CD8-positive, alpha-beta memory T cell (primary cell): ENCODE data around the gene TSNAX. TPM values are rescaled to one million over a fixed set of nuclear protein-coding genes. Genes with fewer than 3 reads are reported as not detected.

Source experiments
- CTCF ChIA-PET: fragments of 350-600 bp; sonication (Branson Sonifier 250); formaldehyde crosslinking; loops from one replicate; lab custom pipeline; 2021; ENCODE audit warnings: antibody characterized with exemption; lab: Charles Lee
- POLR2A ChIA-PET: fragments of 350-600 bp; sonication (Branson Sonifier 250); formaldehyde crosslinking; loops from one replicate; lab custom pipeline; 2021; ENCODE audit warnings: antibody characterized with exemption; lab: Charles Lee
- DNase-seq, 5 donors: peaks; one replicate each; pipeline versions ENCODE4 v3.0.0 to v3.0.0-alpha.2; 2020 to 2022; ENCODE audit warnings: mixed read lengths in 1 of 5
- H3K27ac ChIP-seq: one replicate; pipeline ENCODE4 v1.7.0; 2013; ENCODE audit warnings: low read depth, mild to moderate bottlenecking, low read length, moderate library complexity
- H3K27me3 ChIP-seq: 2 replicates; pipeline ENCODE4 v1.7.0; 2013; ENCODE audit warnings: low read length, mild to moderate bottlenecking; ENCODE audit not compliant: insufficient read depth, poor library complexity, severe bottlenecking
- H3K36me3 ChIP-seq: 2 replicates; pipeline ENCODE4 v1.7.0; 2013; ENCODE audit warnings: mild to moderate bottlenecking, low read length, moderate library complexity; ENCODE audit not compliant: insufficient read depth
- H3K4me1 ChIP-seq: 2 replicates; pipeline ENCODE4 v1.7.0; 2013; ENCODE audit warnings: mild to moderate bottlenecking, low read length, moderate library complexity; ENCODE audit not compliant: insufficient read depth
- H3K4me3 ChIP-seq: 2 replicates; pipeline ENCODE4 v1.7.0; 2013; ENCODE audit warnings: mild to moderate bottlenecking, low read length
- H3K9me3 ChIP-seq: 2 replicates; pipeline ENCODE4 v1.7.0; 2013; ENCODE audit warnings: mild to moderate bottlenecking, low read length
- H3K27ac Mint-ChIP-seq, 8 donors: one replicate each; pipeline ENCODE4 v1.8.0; 2020 to 2021; ENCODE audit warnings: mixed read lengths in 8 of 8, mild to moderate bottlenecking in 6 of 8, inconsistent platforms in 3 of 8, moderate library complexity in 3 of 8
- H3K27me3 Mint-ChIP-seq, 2 donors: one replicate each; pipeline ENCODE4 v1.8.0; 2020 to 2021; ENCODE audit warnings: mixed read lengths in 2 of 2, mild to moderate bottlenecking in 1 of 2, moderate library complexity in 1 of 2
- H3K36me3 Mint-ChIP-seq, 3 donors: one replicate each; pipeline ENCODE4 v1.8.0; 2020 to 2021; ENCODE audit warnings: mixed read lengths in 3 of 3, inconsistent platforms in 1 of 3, mild to moderate bottlenecking in 1 of 3
- H3K4me1 Mint-ChIP-seq, 3 donors: one replicate each; pipeline ENCODE4 v1.8.0; 2020 to 2021; ENCODE audit warnings: mixed read lengths in 3 of 3, inconsistent platforms in 1 of 3, mild to moderate bottlenecking in 1 of 3
- H3K4me3 Mint-ChIP-seq, 7 donors: one replicate each; pipeline ENCODE4 v1.8.0; 2020 to 2021; ENCODE audit warnings: mixed read lengths in 7 of 7, mild to moderate bottlenecking in 6 of 7, moderate library complexity in 4 of 7, inconsistent platforms in 2 of 7
- H3K9me3 Mint-ChIP-seq, 5 donors: one replicate each; pipeline ENCODE4 v1.8.0; 2020 to 2022; ENCODE audit warnings: mixed read lengths in 5 of 5, mild to moderate bottlenecking in 3 of 5, moderate library complexity in 2 of 5, inconsistent platforms in 1 of 5
- polyA plus RNA-seq: library from polyadenylated mRNA; unstranded; fragments of 300-500 nt; fragmentation: Illumina TruSeq; gene quantifications from one replicate; pipeline ENCODE4 v1.2.3, GENCODE V29; 2021
- total RNA-seq, 2 experiments: library from RNA; stranded (reverse); gene quantifications; one replicate each; pipeline ENCODE4 v1.2.3, GENCODE V29; 2021

TSNAX gene
- total and polyA plus RNA-seq, 3 experiments from 2014 or later: 48.0 to 95.0 (median 49.8) TPM

DNA sequence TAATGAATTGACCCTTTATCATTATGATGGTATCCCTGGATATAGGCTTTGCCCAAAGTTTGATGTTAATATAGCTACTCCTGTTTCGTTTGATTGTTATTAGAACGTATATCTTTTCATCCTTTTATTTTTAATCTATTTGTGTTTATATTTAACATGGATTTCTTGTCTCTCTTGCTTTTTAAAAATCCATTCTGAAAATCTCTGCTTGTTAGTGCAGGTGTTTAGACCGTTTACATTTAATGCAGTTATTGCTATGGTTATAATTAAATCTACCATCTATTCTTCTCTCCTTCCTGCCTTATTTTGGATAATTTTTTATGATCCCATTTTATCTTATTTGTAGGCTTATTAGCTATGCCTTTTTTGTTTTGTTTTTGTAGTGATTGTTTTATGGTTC, 12.4 kb downstream of the TSNAX start:
- H3K4me1 Mint-ChIP-seq: peaks cover 29 to 55% (median 45%) of the 10 kb centered on the region in 3 donors
- peaks cover 25 to 81% (median 27%) of the 10 kb centered on the region in 3 donors for H3K36me3 Mint-ChIP-seq
- Histone ChIP-seq H3K4me3 (no peak overlapping the region), H3K9me3 (no peaks in the 10 kb centered on the region), H3K36me3 (peaks cover 21% of the 10 kb centered on the region), H3K27ac (no peak overlapping the region), H3K27me3 (no peaks in the 10 kb centered on the region), H3K4me1 (no peaks in the 10 kb centered on the region)
- no peaks in the 10 kb centered on the region for H3K27me3 Mint-ChIP-seq
- POLR2A ChIA-PET: no interaction called here
- H3K27ac Mint-ChIP-seq: peak overlapping the region in 2 of 8 donors; percentile 61 to 68
- DNase-seq: no peak
- no peak overlapping the region for H3K4me3 Mint-ChIP-seq
- H3K9me3 Mint-ChIP-seq: peaks cover 0 to 6% (median 0%) of the 10 kb centered on the region in 5 donors
- CTCF ChIA-PET: interaction anchor here (1.6 kb wide), 1 partner anchor 10 kb away, joined by 5 read pairs; no protein-coding TSS in a partner anchor

DNA sequence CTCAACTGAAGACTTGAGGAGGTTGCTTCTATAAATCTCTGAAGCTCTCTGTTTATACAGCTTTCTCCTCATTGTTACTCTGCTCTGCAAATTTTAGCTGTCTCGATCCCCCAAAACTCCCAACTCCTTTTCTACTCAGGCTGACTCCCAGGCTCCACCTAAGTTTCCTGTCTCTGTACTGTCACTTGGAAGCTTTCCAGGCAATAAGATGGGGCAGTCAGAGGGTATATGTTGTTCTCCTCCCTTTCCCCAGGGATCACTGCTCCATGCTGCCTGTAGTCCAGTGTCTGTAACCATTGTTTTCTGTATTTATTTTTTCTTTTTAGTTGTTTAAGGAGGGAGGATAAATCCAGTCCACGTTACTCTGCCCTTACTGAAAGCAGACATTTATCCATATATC, 13.4 kb downstream of the TSNAX start:
- no peak overlapping the region for H3K27ac ChIP-seq
- ChIA-PET POLR2A (no interaction called here), CTCF (no interaction called here)
- H3K36me3 ChIP-seq: peaks cover 21% of the 10 kb centered on the region
- H3K4me1 Mint-ChIP-seq: peaks cover 31 to 48% (median 47%) of the 10 kb centered on the region in 3 donors
- H3K36me3 Mint-ChIP-seq: peaks cover 25 to 83% (median 30%) of the 10 kb centered on the region in 3 donors
- H3K9me3 Mint-ChIP-seq: peaks cover 0 to 6% (median 0%) of the 10 kb centered on the region in 5 donors
- no peak overlapping the region for H3K4me3 Mint-ChIP-seq
- no peaks in the 10 kb centered on the region for H3K4me1 ChIP-seq
- no peak overlapping the region for H3K4me3 ChIP-seq
- H3K27me3 ChIP-seq: no peaks in the 10 kb centered on the region
- peak overlapping the region in 2 of 8 donors; percentile 17 to 61 for H3K27ac Mint-ChIP-seq
- H3K9me3 ChIP-seq: no peaks in the 10 kb centered on the region
- no peaks in the 10 kb centered on the region for H3K27me3 Mint-ChIP-seq
- DNase-seq: no peak

DNA sequence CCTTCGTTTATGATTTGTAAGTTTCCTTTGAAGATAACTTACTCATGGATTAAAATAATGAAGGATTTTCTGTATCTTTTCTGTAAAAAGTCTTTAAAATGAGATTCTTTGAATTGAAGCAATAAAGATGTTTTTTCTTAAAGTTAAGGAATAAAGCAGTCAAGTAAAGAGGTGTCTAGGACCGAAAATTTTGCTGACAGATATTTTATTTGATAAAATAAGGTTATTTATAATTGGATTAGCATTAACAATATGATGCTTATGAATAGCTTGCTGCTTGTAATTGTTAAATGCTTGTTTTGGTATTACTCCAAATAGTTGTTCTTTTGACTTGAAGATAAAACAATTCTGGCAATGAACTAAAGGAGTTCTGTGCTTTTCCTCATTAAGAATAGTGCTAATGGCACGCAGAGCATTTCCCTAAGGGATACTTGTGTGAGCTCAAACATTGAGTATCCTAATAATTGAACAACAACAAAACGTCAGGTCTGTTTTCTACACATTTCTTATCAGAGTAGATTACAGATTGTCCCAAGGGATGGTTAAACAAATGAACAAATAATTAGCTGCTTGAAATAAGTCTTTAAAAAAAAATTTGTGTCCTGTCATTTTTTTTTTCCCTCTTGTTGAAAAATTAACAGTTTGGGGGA, 16.6 kb downstream of the TSNAX start:
- H3K4me1 ChIP-seq: no peaks in the 10 kb centered on the region
- no peaks in the 10 kb centered on the region for H3K27me3 ChIP-seq
- POLR2A ChIA-PET: no interaction called here
- peaks cover 13% of the 10 kb centered on the region for H3K36me3 ChIP-seq
- H3K36me3 Mint-ChIP-seq: peaks cover 18 to 74% (median 25%) of the 10 kb centered on the region in 3 donors
- peaks cover 0 to 6% (median 0%) of the 10 kb centered on the region in 5 donors for H3K9me3 Mint-ChIP-seq
- no peak overlapping the region for H3K27ac ChIP-seq
- no peaks in the 10 kb centered on the region for H3K27me3 Mint-ChIP-seq
- H3K4me3 Mint-ChIP-seq: no peak overlapping the region
- H3K9me3 ChIP-seq: no peaks in the 10 kb centered on the region
- H3K4me1 Mint-ChIP-seq: peaks cover 29 to 51% (median 45%) of the 10 kb centered on the region in 3 donors
- no peak for DNase-seq
- H3K27ac Mint-ChIP-seq: no peak overlapping the region
- CTCF ChIA-PET: no interaction called here
- no peak overlapping the region for H3K4me3 ChIP-seq

DNA sequence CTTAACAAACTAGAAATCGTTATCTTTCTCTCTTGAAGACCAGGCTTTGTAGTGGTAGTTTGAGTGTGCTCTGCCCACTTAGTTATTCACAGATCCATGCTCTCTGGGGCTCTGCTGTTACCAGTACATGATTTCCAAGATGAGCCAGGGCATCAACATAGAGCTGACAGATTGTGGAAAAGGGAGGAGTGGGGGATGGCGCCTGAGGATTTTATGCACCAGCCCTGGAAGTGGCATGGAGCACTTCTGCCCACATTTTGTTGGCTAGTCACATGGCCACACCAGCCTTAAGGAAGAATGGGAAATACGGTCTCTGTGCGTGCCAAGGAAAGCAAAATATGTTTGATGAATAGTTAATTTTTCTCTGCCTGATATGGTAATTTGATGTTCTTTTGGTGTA, 18.2 kb downstream of the TSNAX start:
- Mint-ChIP-seq H3K9me3 (no peaks in the 10 kb centered on the region), H3K4me3 (no peak overlapping the region), H3K4me1 (peaks cover 30 to 44% (median 36%) of the 10 kb centered on the region in 3 donors), H3K27me3 (no peaks in the 10 kb centered on the region), H3K27ac (no peak overlapping the region), H3K36me3 (peaks cover 3 to 65% (median 17%) of the 10 kb centered on the region in 3 donors)
- no peak overlapping the region for H3K27ac ChIP-seq
- H3K9me3 ChIP-seq: no peaks in the 10 kb centered on the region
- H3K36me3 ChIP-seq: peaks cover 8% of the 10 kb centered on the region
- H3K4me3 ChIP-seq: no peak overlapping the region
- ChIA-PET CTCF (interaction anchor here (1.0 kb wide), 1 partner anchor 190 kb away, joined by 3 read pairs; no protein-coding TSS in a partner anchor), POLR2A (no interaction called here)
- no peaks in the 10 kb centered on the region for H3K4me1 ChIP-seq
- no peak for DNase-seq
- no peaks in the 10 kb centered on the region for H3K27me3 ChIP-seq

DNA sequence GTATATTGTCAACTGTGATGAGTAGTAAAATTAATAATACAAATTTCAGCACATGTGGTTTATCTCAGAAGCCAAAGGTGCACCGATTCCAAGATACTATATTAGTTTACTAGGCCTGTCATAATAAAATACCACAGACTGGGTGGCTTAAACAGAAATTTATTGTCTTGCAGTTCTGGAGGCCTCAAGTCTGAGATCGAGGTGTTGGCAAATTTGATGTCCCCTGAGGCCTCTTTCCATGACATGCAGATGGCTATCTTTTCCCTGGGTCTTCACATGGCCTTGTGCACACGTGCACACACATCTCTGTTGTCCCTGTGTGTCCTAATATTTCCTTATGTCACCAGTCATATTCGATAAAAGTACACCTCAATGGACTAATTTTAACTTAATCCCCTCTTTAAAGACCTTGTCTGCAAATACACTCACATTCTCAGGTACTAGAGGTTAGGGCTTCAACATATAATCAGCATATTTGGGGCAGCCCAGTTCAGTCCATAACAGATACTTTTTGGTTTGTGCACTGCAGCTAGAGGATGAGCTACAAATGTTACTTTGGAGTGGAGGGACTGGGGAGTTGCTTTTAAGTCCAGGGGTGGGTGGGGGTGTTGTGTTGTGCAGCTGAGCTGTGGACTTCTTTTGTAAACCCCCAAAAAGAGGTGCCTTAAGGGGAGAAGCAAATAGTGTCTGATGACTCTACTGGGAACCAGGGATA, 21.4 kb downstream of the TSNAX start:
- POLR2A ChIA-PET: no interaction called here
- Histone ChIP-seq H3K4me1 (no peaks in the 10 kb centered on the region), H3K9me3 (no peaks in the 10 kb centered on the region), H3K27me3 (no peaks in the 10 kb centered on the region), H3K36me3 (no peaks in the 10 kb centered on the region), H3K4me3 (no peak overlapping the region), H3K27ac (no peak overlapping the region)
- Mint-ChIP-seq H3K27me3 (no peaks in the 10 kb centered on the region), H3K27ac (peak overlapping the region in 2 of 8 donors; percentile 67 to 74), H3K4me1 (peaks cover 23 to 35% (median 26%) of the 10 kb centered on the region in 3 donors), H3K4me3 (no peak overlapping the region), H3K36me3 (peaks cover 0 to 54% (median 17%) of the 10 kb centered on the region in 3 donors), H3K9me3 (no peaks in the 10 kb centered on the region)
- no peak for DNase-seq
- CTCF ChIA-PET: no interaction called here

DNA sequence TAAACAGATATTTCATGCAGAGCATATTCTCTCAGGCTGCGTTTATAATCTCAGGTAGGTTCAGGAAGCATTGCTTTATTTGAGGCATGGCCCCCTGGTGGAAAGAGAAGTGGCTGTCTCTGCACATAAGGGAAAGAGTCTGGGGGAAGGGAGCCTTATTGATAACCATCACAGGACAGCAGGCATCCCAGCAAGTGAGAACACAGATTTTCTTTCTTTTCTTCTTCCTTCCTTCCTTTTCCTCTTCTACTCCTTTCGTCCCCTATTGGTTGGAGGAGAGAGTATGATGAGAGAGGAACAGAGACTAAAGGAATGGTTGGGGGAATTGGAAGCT, 21.9 kb downstream of the TSNAX start:
- H3K4me3 Mint-ChIP-seq: no peak overlapping the region

DNA sequence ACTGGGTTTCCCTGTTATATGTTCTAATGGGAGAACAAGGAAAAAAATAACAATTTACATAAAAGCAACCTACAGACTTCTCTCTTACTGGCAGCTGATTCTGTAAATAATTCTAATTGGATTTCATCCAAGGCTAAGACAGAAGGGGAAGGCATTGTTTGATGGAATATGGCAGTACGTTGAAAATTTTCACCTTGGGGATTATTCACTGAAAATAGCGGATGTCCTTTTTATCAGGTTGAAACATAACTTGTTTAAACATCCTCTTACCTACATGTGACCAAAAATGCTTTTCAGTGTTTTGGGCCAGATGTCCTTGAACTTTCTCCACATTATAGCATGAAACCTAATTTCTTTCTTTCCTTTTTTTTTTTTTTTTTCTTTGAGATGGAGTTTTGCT, 24.9 kb downstream of the TSNAX start:
- Mint-ChIP-seq H3K36me3 (peaks cover 0 to 41% (median 20%) of the 10 kb centered on the region in 3 donors), H3K9me3 (no peaks in the 10 kb centered on the region), H3K27ac (peak overlapping the region in 1 of 8 donors; percentile 17), H3K4me3 (no peak overlapping the region), H3K4me1 (peaks cover 33 to 46% (median 44%) of the 10 kb centered on the region in 3 donors), H3K27me3 (no peaks in the 10 kb centered on the region)
- no peaks in the 10 kb centered on the region for H3K36me3 ChIP-seq
- ChIA-PET CTCF (no interaction called here), POLR2A (no interaction called here)
- no peaks in the 10 kb centered on the region for H3K27me3 ChIP-seq
- H3K4me3 ChIP-seq: no peak overlapping the region
- no peaks in the 10 kb centered on the region for H3K9me3 ChIP-seq
- no peak for DNase-seq
- no peaks in the 10 kb centered on the region for H3K4me1 ChIP-seq
- H3K27ac ChIP-seq: no peak overlapping the region

More for the DNA sequence above, 21.9 kb downstream of the TSNAX start:
- no peaks in the 10 kb centered on the region for H3K9me3 ChIP-seq
- ChIA-PET POLR2A (no interaction called here), CTCF (no interaction called here)
- H3K4me1 Mint-ChIP-seq: peaks cover 27 to 40% (median 30%) of the 10 kb centered on the region in 3 donors
- H3K27me3 ChIP-seq: no peaks in the 10 kb centered on the region
- H3K4me1 ChIP-seq: no peaks in the 10 kb centered on the region
- H3K27me3 Mint-ChIP-seq: no peaks in the 10 kb centered on the region
- H3K27ac Mint-ChIP-seq: peak overlapping the region in 1 of 8 donors; percentile 74
- no peak overlapping the region for H3K4me3 ChIP-seq
- peak in 2 of 5 donors; percentile 11 to 21 for DNase-seq
- H3K36me3 Mint-ChIP-seq: peaks cover 0 to 55% (median 20%) of the 10 kb centered on the region in 3 donors
- H3K27ac ChIP-seq: no peak overlapping the region
- H3K36me3 ChIP-seq: no peaks in the 10 kb centered on the region
- no peaks in the 10 kb centered on the region for H3K9me3 Mint-ChIP-seq

DNA sequence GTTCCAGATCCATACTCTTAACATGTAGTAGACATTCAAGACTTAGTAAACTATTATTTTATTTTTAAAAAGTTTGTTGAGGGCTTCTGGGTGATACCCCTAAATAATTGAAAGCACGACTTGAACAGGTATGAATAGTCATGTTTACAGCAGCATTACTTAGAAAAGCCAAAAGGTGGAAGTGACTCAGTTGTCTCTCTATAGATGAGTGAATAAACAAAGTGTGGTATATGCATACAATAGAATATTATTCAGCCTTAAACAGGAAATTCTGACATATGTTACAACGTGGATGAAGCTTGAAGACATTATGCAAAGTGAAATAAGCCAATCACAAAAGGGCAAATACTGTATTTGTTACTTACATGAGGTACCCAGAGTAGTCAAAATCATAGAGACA, 26.5 kb downstream of the TSNAX start:
- no peak overlapping the region for H3K4me3 ChIP-seq
- no peak overlapping the region for H3K4me3 Mint-ChIP-seq

More for the DNA sequence above, 26.5 kb downstream of the TSNAX start:
- Histone ChIP-seq H3K27ac (no peak overlapping the region), H3K27me3 (no peaks in the 10 kb centered on the region), H3K9me3 (no peaks in the 10 kb centered on the region), H3K4me1 (no peaks in the 10 kb centered on the region), H3K36me3 (no peaks in the 10 kb centered on the region)
- Mint-ChIP-seq H3K27me3 (no peaks in the 10 kb centered on the region), H3K27ac (peak overlapping the region in 1 of 8 donors; percentile 73), H3K9me3 (no peaks in the 10 kb centered on the region), H3K4me1 (peaks cover 31 to 49% (median 38%) of the 10 kb centered on the region in 3 donors), H3K36me3 (peaks cover 0 to 31% (median 20%) of the 10 kb centered on the region in 3 donors)
- no peak for DNase-seq
- CTCF ChIA-PET: no interaction called here
- POLR2A ChIA-PET: no interaction called here
